GM13976 (cell line): ENCODE data around the gene MRPL2.

ENCODE experiments used
- DNase-seq: peaks from one replicate; pipeline ENCODE4 v3.0.0; 2012; ENCODE audit warnings: low spot score
- in situ Hi-C: fragments of 300-500 bp; cut with MboI; formaldehyde crosslinking; loops from one replicate; pipeline ENCODE4 v1.12.0; 2022; ENCODE audit warnings: low sequenced_read_pairs, mixed read lengths, inconsistent platforms; ENCODE audit not compliant: unreplicated experiment
- TF ChIP-seq, protein P1 (sequence below): IDR thresholded peaks from 2 replicates; pipeline ENCODE4 v1.5.1; 2012; ENCODE audit warnings: borderline replicate concordance, mild to moderate bottlenecking; ENCODE audit not compliant: insufficient read depth; ENCODE audit errors: extremely low read depth, missing control alignments, control extremely low read depth

Gene MRPL2

DNA sequence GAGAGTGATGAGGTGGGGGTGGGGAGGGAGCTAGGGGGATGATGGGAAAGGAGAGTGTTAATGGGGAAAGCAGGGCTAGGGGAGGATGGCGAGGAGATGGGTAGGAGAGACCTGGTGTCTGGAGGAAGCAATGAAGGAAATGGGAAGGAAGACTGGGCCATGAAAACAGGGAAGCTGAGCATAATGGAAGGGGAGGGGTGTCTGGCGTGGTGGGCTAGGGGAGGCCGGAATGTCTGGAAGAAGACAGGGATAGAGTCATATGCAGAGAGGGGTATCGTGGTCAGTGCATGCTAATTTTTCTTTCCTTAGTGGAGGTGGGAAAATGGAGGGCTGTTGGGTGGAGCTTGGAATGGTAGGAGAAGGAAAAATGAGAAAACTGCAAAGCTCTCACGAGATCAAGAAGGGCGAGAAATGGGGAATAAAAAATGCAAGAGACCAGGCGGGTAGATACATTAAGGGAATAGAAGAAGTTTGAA, 44.8 kb downstream of the MRPL2 start:
- no peak for DNase-seq
- TF ChIP-seq, protein P1, sequence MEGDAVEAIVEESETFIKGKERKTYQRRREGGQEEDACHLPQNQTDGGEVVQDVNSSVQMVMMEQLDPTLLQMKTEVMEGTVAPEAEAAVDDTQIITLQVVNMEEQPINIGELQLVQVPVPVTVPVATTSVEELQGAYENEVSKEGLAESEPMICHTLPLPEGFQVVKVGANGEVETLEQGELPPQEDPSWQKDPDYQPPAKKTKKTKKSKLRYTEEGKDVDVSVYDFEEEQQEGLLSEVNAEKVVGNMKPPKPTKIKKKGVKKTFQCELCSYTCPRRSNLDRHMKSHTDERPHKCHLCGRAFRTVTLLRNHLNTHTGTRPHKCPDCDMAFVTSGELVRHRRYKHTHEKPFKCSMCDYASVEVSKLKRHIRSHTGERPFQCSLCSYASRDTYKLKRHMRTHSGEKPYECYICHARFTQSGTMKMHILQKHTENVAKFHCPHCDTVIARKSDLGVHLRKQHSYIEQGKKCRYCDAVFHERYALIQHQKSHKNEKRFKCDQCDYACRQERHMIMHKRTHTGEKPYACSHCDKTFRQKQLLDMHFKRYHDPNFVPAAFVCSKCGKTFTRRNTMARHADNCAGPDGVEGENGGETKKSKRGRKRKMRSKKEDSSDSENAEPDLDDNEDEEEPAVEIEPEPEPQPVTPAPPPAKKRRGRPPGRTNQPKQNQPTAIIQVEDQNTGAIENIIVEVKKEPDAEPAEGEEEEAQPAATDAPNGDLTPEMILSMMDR, result no peak
- in situ Hi-C loops, result no loop called here

DNA sequence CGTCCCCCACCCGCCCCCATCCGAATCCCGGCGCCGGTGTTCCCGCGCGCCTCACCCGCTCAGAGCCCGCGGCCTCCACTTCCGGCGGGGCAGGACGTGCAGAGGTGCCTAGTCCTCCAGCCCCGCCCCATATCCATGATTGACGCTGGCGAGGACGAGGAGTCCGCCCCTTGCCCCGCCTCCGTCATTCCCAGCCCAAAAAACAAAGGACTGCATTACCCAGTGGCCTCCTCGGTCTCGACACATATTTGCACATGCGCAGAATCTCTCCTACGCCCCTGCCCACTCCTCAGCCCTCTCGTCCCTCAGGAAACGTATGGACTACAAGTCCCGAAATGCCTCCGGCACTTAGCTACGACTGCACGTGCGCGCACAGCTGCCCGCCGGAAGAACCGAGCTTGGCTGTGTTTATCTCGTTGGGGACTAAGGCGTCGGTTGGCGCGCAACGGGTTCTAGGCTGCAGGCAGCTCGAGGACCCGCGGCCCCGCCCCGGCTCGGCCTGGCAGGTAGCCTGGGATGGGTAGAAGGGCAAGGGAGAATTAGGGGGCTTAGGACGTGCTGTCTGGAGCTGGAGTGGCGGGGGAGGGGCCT, 45.3 kb downstream of the MRPL2 start, which contains the start of the genes KLHDC3 and MEA1:
Gene KLHDC3, plus strand, starts transcription at position 407 of the 591 bp plus-strand sequence. CDS start 2,944 bp downstream, outside the sequence.
Gene MEA1, minus strand, starts transcription at position 104 of the 591 bp plus-strand sequence. CDS start 133 bp downstream, outside the sequence.
- peak; percentile 99 for DNase-seq
- TF ChIP-seq, protein P1, result no peak
- in situ Hi-C loops, result no loop called here

DNA sequence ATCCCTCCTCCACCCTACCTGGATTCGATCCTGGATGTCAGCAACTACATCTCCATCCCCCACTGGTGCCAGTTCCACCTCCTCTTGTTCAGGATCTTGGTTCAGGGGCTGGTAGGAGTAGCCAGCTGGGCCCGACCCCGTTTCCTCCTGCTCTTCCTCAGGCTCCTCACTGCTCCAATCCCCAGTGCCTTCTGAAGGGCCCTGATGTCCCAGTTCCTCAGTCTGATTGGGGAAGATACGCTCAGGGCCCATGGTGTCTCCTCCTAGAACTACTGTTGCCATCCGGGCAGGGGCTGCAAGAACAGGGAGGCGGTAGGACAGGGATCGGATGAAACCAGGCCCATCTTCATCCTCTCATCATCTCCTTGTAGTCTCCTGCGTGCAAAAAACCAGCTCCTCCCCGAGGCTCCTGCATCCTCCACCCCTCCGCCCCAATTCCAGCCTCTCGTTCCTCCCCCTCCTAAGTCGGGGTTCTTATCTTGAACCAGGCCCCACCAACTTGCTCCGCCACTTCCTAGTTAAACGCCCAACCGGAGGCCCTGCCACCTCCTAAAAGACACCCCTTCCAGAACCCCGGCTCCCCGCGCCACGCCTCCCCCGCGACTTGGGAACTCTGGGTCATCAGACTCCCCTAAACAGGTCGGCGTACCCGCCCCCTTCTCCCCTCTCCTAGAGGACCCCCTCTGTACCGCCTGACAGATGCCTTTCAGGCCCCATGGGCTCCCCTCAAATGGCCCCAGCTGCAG, 46.0 kb downstream of the MRPL2 start:
- in situ Hi-C loops, result no loop called here
- TF ChIP-seq, protein P1, result no peak

DNA sequence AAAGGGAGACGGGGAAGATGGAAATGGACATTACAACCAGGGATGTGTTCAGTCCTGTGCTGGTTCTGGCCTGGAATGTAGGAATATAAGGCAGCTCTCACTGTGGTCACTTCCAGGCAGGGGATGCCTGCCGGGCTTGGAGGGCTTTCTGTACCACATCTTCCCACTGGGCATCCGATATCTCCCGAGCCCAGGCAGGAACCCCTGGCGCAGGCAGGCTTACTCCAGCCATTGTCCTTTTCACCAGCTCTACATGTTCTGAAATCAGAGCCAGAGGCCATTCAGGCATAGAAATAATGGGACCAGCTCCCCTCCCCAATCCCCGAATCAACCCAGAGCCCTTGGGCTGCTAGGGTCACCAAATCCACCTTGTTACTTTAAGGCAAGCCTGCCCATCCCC, 46.9 kb downstream of the MRPL2 start:
- in situ Hi-C loops, result no loop called here

More for the DNA sequence above, 46.0 kb downstream of the MRPL2 start:
- DNase-seq, result no peak

DNA sequence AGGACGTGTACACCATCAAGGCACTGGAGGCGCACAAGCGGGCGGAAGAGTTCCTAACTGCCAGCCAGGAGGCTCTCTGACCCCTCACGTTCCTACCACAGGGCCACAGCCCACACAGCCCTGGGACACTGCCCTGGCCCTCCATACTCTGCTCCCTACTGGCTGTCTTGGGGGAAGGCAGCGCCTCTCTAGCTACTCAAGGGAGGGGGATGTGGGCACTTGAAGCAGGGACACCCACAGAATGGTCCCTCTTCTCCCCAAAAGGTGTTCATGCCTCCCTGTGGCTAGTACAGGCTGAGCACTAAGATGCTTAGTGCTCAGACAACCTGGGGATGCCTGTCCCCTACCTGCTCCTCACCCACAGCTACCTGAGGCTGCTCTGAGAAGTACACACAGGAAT, 48.0 kb downstream of the MRPL2 start:
- in situ Hi-C loops, result no loop called here
- TF ChIP-seq, protein P1, result no peak
- no peak for DNase-seq

More for the DNA sequence above, 46.9 kb downstream of the MRPL2 start:
- no peak for DNase-seq
- TF ChIP-seq, protein P1, result no peak

DNA sequence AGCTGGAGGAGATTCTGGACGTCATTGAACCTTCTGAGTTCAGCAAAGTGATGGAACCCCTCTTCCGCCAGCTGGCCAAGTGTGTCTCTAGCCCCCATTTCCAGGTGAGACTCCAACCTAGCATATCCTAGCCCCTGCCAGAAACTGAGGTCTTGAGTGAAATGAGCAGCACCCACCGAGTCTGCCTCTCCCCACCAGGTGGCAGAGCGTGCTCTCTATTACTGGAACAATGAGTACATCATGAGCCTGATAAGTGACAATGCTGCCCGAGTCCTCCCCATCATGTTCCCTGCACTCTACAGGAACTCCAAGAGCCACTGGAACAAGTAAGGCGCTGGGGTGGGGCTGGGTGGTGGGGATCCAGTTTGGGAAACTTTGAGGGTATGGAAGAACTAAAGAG, 50.1 kb downstream of the MRPL2 start:
- in situ Hi-C loops, result no loop called here
- TF ChIP-seq, protein P1, result peak; percentile 20
- DNase-seq, result peak; percentile 55
